ENCODE results near the gene INVS. TPM values are rescaled to one million over a fixed set of nuclear protein-coding genes. Genes with fewer than 3 reads are reported as not detected.
A peak's percentile ranks its signal among the peaks of the same experiment; 100 is the strongest.
"Not testable (repeated sequence)": the region's sequence is repeated elsewhere in the genome, so short reads cannot be mapped to it uniquely, and the experiment has no call there.

The INVS gene
- total RNA-seq, 2 donors from 2014 or later, result 14.6 to 16.2 TPM

GRCh38 chr9:100228352-100228869, 129.4 kb downstream of the INVS start:
- no peak for ATAC-seq
- H3K27ac Mint-ChIP-seq, result no peak overlapping the region
- no peaks in the 10 kb centered on the region for H3K27me3 Mint-ChIP-seq
- H3K4me1 Mint-ChIP-seq, result peaks cover 3% of the 10 kb centered on the region
- no peak for DNase-seq
- H3K9me3 ChIP-seq (ENCODE audit: control insufficient read depth, low read length, poor library complexity, severe bottlenecking), result no peaks in the 10 kb centered on the region
- no peak overlapping the region for H3K4me3 Mint-ChIP-seq
- peaks cover 4% of the 10 kb centered on the region for H3K36me3 Mint-ChIP-seq (ENCODE audit: low read depth)

GRCh38 chr9:100229136-100229535, 130.1 kb downstream of the INVS start:
- ATAC-seq, result no peak
- no peak for DNase-seq
- Mint-ChIP-seq H3K27ac (no peak overlapping the region), H3K36me3 (ENCODE audit: low read depth) (peaks cover 4% of the 10 kb centered on the region), H3K27me3 (no peaks in the 10 kb centered on the region), H3K4me1 (peaks cover 3% of the 10 kb centered on the region), H3K4me3 (no peak overlapping the region)
- no peaks in the 10 kb centered on the region for H3K9me3 ChIP-seq (ENCODE audit: control insufficient read depth, low read length, poor library complexity, severe bottlenecking)

- ATAC-seq, result no peak
- DNase-seq, result no peak
- Mint-ChIP-seq H3K27me3 (no peaks in the 10 kb centered on the region), H3K27ac (no peak overlapping the region), H3K4me1 (peaks cover 3% of the 10 kb centered on the region), H3K36me3 (ENCODE audit: low read depth) (peaks cover 4% of the 10 kb centered on the region), H3K4me3 (no peak overlapping the region)
- H3K9me3 ChIP-seq (ENCODE audit: control insufficient read depth, low read length, poor library complexity, severe bottlenecking), result no peaks in the 10 kb centered on the region
These were observed 130.5 kb downstream of the INVS start for GRCh38 chr9:100229561-100229960.

GRCh38 chr9:100236986-100237385, 137.9 kb downstream of the INVS start:
- not testable (repeated sequence) for H3K27ac Mint-ChIP-seq; H3K36me3 Mint-ChIP-seq (ENCODE audit: low read depth)

GRCh38 chr9:100240512-100240911, 141.5 kb downstream of the INVS start:
- H3K27ac Mint-ChIP-seq, result peak overlapping the region; percentile 47
- H3K36me3 Mint-ChIP-seq (ENCODE audit: low read depth), result peaks cover 10% of the 10 kb centered on the region
- H3K27me3 Mint-ChIP-seq, result no peaks in the 10 kb centered on the region
- H3K9me3 ChIP-seq (ENCODE audit: control insufficient read depth, low read length, poor library complexity, severe bottlenecking), result no peaks in the 10 kb centered on the region
- H3K4me3 Mint-ChIP-seq, result no peak overlapping the region
- no peak for ATAC-seq
- no peak for DNase-seq
- peaks cover 2% of the 10 kb centered on the region for H3K4me1 Mint-ChIP-seq

More at GRCh38 chr9:100236986-100237385, 137.9 kb downstream of the INVS start:
- not testable (repeated sequence) for ATAC-seq; H3K9me3 ChIP-seq (ENCODE audit: control insufficient read depth, low read length, poor library complexity, severe bottlenecking); DNase-seq; H3K4me3 Mint-ChIP-seq; H3K27me3 Mint-ChIP-seq; H3K4me1 Mint-ChIP-seq

GRCh38 chr9:100267211-100267610, 168.2 kb downstream of the INVS start:
- no peaks in the 10 kb centered on the region for H3K9me3 ChIP-seq (ENCODE audit: control insufficient read depth, low read length, poor library complexity, severe bottlenecking)
- H3K36me3 Mint-ChIP-seq (ENCODE audit: low read depth), result peaks cover 9% of the 10 kb centered on the region
- no peaks in the 10 kb centered on the region for H3K27me3 Mint-ChIP-seq
- no peak for DNase-seq
- no peak overlapping the region for H3K4me3 Mint-ChIP-seq
- H3K4me1 Mint-ChIP-seq, result no peaks in the 10 kb centered on the region
- no peak for ATAC-seq
- H3K27ac Mint-ChIP-seq, result no peak overlapping the region

GRCh38 chr9:100268271-100268670, 169.2 kb downstream of the INVS start:
- no peak overlapping the region for H3K27ac Mint-ChIP-seq
- no peak overlapping the region for H3K4me3 Mint-ChIP-seq
- H3K27me3 Mint-ChIP-seq, result no peaks in the 10 kb centered on the region
- H3K9me3 ChIP-seq (ENCODE audit: control insufficient read depth, low read length, poor library complexity, severe bottlenecking), result no peaks in the 10 kb centered on the region
- no peaks in the 10 kb centered on the region for H3K4me1 Mint-ChIP-seq
- ATAC-seq (no peak), DNase-seq (no peak)
- peaks cover 9% of the 10 kb centered on the region for H3K36me3 Mint-ChIP-seq (ENCODE audit: low read depth)

- Mint-ChIP-seq H3K4me1 (no peaks in the 10 kb centered on the region), H3K27ac (no peak overlapping the region), H3K36me3 (ENCODE audit: low read depth) (peaks cover 3% of the 10 kb centered on the region), H3K4me3 (no peak overlapping the region), H3K27me3 (no peaks in the 10 kb centered on the region)
- H3K9me3 ChIP-seq (ENCODE audit: control insufficient read depth, low read length, poor library complexity, severe bottlenecking), result no peaks in the 10 kb centered on the region
- ATAC-seq, result no peak
- no peak for DNase-seq
These were observed 170.6 kb downstream of the INVS start for GRCh38 chr9:100269656-100270055.

- no peak for ATAC-seq
- no peaks in the 10 kb centered on the region for H3K4me1 Mint-ChIP-seq
- no peak overlapping the region for H3K4me3 Mint-ChIP-seq
- no peaks in the 10 kb centered on the region for H3K9me3 ChIP-seq (ENCODE audit: control insufficient read depth, low read length, poor library complexity, severe bottlenecking)
- H3K27me3 Mint-ChIP-seq, result no peaks in the 10 kb centered on the region
- no peak for DNase-seq
- peaks cover 8% of the 10 kb centered on the region for H3K36me3 Mint-ChIP-seq (ENCODE audit: low read depth)
- no peak overlapping the region for H3K27ac Mint-ChIP-seq
These were observed 178.3 kb downstream of the INVS start for GRCh38 chr9:100277166-100277979.

GRCh38 chr9:100281066-100281465, 182.0 kb downstream of the INVS start:
- no peak overlapping the region for H3K4me3 Mint-ChIP-seq
- no peaks in the 10 kb centered on the region for H3K27me3 Mint-ChIP-seq
- no peaks in the 10 kb centered on the region for H3K9me3 ChIP-seq (ENCODE audit: control insufficient read depth, low read length, poor library complexity, severe bottlenecking)
- no peak for ATAC-seq
- H3K27ac Mint-ChIP-seq, result no peak overlapping the region
- peaks cover 18% of the 10 kb centered on the region for H3K36me3 Mint-ChIP-seq (ENCODE audit: low read depth)
- DNase-seq, result no peak
- no peaks in the 10 kb centered on the region for H3K4me1 Mint-ChIP-seq

GRCh38 chr9:100281676-100282387, 182.8 kb downstream of the INVS start:
- DNase-seq, result no peak
- no peaks in the 10 kb centered on the region for H3K4me1 Mint-ChIP-seq
- no peak overlapping the region for H3K4me3 Mint-ChIP-seq
- H3K36me3 Mint-ChIP-seq (ENCODE audit: low read depth), result peaks cover 16% of the 10 kb centered on the region
- no peak overlapping the region for H3K27ac Mint-ChIP-seq
- no peaks in the 10 kb centered on the region for H3K27me3 Mint-ChIP-seq
- no peak for ATAC-seq
- no peaks in the 10 kb centered on the region for H3K9me3 ChIP-seq (ENCODE audit: control insufficient read depth, low read length, poor library complexity, severe bottlenecking)

- Mint-ChIP-seq H3K4me3 (no peak overlapping the region), H3K36me3 (ENCODE audit: low read depth) (peaks cover 15% of the 10 kb centered on the region), H3K4me1 (no peaks in the 10 kb centered on the region), H3K27ac (no peak overlapping the region), H3K27me3 (no peaks in the 10 kb centered on the region)
- H3K9me3 ChIP-seq (ENCODE audit: control insufficient read depth, low read length, poor library complexity, severe bottlenecking), result no peaks in the 10 kb centered on the region
- ATAC-seq, result no peak
- no peak for DNase-seq
These were observed 183.3 kb downstream of the INVS start for GRCh38 chr9:100282388-100282719.

- Mint-ChIP-seq H3K27me3 (no peaks in the 10 kb centered on the region), H3K36me3 (ENCODE audit: low read depth) (peaks cover 15% of the 10 kb centered on the region), H3K27ac (no peak overlapping the region), H3K4me1 (no peaks in the 10 kb centered on the region), H3K4me3 (no peak overlapping the region)
- DNase-seq (no peak), ATAC-seq (no peak)
- H3K9me3 ChIP-seq (ENCODE audit: control insufficient read depth, low read length, poor library complexity, severe bottlenecking), result no peaks in the 10 kb centered on the region
These were observed 185.2 kb downstream of the INVS start for GRCh38 chr9:100284247-100284646.
